ENCODE measurements around the gene ANKS1B.
A peak's percentile ranks its signal among the peaks of the same experiment; 100 is the strongest.

Gene ANKS1B

DNA sequence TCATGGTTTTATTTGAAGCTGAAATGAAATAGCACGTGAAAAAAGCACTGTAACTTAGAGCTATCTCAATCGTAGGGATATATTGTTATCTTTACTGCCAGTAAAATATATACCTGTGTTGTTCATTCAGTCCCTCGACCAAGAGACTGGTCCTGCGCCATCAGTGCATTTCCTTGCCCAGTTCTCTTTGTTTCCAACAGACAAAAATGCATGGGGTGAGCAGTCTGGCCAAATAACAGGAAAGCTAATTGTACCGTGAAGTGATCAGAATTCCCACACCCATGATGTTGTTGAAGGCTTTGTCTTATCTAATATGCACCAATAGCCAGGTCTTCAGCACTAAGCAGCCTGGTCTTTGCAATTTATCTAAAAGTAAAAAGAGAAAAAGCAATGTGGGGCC is 814.3 kb downstream of the ANKS1B start:
- no peak overlapping the region for H3K4me3 ChIP-seq (ENCODE audit: low read depth, low read length)
- TF ChIP-seq, protein P1, sequence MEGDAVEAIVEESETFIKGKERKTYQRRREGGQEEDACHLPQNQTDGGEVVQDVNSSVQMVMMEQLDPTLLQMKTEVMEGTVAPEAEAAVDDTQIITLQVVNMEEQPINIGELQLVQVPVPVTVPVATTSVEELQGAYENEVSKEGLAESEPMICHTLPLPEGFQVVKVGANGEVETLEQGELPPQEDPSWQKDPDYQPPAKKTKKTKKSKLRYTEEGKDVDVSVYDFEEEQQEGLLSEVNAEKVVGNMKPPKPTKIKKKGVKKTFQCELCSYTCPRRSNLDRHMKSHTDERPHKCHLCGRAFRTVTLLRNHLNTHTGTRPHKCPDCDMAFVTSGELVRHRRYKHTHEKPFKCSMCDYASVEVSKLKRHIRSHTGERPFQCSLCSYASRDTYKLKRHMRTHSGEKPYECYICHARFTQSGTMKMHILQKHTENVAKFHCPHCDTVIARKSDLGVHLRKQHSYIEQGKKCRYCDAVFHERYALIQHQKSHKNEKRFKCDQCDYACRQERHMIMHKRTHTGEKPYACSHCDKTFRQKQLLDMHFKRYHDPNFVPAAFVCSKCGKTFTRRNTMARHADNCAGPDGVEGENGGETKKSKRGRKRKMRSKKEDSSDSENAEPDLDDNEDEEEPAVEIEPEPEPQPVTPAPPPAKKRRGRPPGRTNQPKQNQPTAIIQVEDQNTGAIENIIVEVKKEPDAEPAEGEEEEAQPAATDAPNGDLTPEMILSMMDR (conservative IDR thresholded peaks at IDR 0.05; ENCODE audit: low read depth, low read length), result no peak
- DNase-seq (ENCODE audit: low read depth), result no peak

DNA sequence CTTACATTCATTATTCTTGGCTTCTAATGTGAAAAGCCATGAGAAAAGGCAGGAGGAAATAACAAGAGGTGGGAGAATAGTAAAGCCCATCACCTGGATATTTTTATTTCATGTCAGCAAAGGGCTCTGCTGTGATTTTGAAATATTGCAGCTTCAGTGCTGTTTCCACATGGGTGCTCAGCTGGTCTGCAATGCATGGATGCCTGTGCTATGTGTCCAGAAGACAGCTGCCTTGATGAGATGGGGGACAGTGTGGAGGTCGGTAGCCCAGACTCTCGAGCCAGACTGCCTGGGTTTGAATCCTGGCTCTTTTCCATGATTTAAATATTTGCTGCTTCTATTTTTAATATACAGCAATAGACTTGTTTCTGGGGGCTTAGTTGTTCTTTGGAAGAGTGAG is 814.7 kb downstream of the ANKS1B start:
- TF ChIP-seq, protein P1 (conservative IDR thresholded peaks at IDR 0.05; ENCODE audit: low read depth, low read length), result no peak
- H3K4me3 ChIP-seq (ENCODE audit: low read depth, low read length), result no peak overlapping the region
- DNase-seq (ENCODE audit: low read depth), result no peak

DNA sequence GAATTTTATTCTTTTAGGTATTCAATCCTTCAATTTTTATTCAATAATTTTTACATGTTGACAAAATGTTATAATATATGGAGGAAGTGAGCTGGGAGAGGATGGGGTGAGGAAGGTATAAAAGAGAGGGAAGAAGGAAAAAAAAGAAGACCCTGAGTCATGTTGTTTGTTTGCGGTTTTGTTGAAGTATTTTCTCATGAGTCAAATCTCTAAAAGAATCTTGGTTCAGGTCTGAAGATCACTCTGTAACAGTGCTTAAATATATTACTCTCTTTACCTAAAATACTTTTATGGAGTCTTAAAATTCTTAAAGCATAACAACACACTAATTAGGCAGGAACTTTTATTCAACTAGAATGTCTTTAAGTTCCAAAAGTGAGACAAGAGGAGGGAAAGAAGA is 826.8 kb downstream of the ANKS1B start:
- no peak overlapping the region for H3K4me3 ChIP-seq (ENCODE audit: low read depth, low read length)
- peak; percentile 1 for DNase-seq (ENCODE audit: low read depth)
- TF ChIP-seq, protein P1 (conservative IDR thresholded peaks at IDR 0.05; ENCODE audit: low read depth, low read length), result no peak

DNA sequence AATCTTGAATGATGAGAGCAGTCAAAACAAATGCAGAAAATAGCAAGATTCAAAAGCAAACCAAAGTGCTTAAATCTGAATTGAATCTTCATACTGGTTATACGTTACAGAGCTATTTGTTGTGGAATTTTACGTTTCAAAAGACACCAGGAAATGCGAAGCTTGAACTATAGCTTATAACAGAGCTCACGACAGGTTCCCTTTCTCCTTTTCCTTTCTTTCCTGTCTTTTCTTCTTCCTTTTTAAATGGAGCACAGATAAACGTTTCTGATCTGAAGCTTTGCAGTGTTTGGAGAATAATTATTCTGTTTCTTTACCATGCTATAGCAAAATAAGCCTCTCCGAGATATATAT is 829.8 kb downstream of the ANKS1B start:
- DNase-seq (ENCODE audit: low read depth), result no peak
- TF ChIP-seq, protein P1 (conservative IDR thresholded peaks at IDR 0.05; ENCODE audit: low read depth, low read length), result no peak
- H3K4me3 ChIP-seq (ENCODE audit: low read depth, low read length), result no peak overlapping the region

DNA sequence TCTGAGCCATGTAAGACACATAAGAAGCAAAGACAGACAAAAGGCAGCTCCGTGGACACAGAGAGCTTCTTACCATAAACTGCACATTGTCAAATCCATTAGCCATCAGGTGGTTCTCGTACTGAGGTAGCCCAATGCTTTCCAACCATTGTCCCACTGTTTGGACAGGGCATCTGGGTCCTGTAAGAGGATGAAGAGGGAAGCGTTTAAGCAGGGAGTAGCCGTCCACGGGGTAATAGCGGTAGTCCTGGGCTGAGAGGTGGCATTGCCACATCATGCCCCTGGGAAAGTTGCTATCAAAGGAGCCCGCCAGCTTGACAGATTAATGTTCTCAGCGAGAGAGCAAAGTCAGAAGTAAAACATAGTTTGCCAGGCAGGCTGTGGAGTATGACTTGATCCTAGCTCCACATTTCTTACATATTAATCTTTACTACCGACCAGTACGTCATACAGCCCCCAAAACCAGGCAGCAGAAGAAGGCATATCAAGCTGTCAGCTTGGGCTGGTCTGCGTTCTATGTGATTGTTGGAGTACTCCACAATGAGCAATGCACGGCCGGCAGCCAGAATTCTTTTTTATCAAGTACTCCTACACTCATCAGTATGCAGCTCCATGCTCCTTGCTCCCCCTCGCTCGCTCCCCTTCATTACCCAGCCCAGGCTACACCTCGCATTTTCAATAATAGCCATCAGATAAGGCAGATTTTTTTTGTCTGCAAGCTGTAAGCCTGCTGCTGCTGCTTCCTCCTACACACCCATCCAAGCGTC is 830.3 kb downstream of the ANKS1B start:
- H3K4me3 ChIP-seq (ENCODE audit: low read depth, low read length), result no peak overlapping the region
- TF ChIP-seq, protein P1 (conservative IDR thresholded peaks at IDR 0.05; ENCODE audit: low read depth, low read length), result no peak
- no peak for DNase-seq (ENCODE audit: low read depth)

DNA sequence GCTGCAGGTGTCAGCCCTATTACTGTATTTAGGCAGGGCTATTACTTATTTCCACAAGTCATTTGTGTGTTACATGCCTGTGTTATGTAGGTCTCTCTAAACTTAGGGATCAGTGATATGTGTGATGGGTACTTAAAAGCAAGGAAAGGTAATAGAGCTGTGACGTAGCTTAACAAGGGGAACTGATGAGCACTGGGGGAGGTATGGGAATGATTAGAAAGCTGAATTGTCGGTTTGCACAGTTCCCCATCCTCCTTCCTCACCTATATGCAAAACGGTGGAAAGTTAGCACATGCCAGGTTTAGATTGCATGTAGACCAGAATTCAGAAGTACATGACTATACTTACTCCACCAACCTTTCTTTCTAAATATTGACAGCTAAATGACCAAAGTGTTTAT is 831.4 kb downstream of the ANKS1B start:
- H3K4me3 ChIP-seq (ENCODE audit: low read depth, low read length), result no peak overlapping the region
- no peak for DNase-seq (ENCODE audit: low read depth)
- TF ChIP-seq, protein P1 (conservative IDR thresholded peaks at IDR 0.05; ENCODE audit: low read depth, low read length), result no peak

DNA sequence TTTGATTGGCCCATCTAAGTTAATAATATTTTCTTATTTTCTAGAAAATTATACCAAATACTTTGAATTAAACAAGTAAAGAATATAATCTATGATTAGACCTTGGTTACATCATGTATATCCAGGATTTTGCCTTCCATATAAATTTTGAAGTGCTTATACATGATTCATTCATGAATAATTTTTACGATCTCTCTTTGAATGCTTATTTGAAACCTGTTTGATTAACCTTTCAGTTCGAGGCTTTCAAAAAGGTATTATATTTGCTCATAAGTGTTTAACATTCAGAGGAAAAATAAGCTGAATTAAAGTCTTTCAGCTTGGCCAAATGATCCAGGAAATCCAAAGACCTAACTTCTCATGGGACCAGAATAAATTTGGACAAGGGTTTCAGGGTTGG is 832.4 kb downstream of the ANKS1B start:
- TF ChIP-seq, protein P1 (conservative IDR thresholded peaks at IDR 0.05; ENCODE audit: low read depth, low read length), result no peak
- no peak overlapping the region for H3K4me3 ChIP-seq (ENCODE audit: low read depth, low read length)
- DNase-seq (ENCODE audit: low read depth), result no peak

Measured in choroid plexus epithelial cell (primary cell).